T-helper 17 cell (primary cell): ENCODE data around the gene CAVIN1. TPM values are rescaled to one million over a fixed set of nuclear protein-coding genes. Genes with fewer than 3 reads are reported as not detected.
"Not testable (repeated sequence)": the region's sequence is repeated elsewhere in the genome, so short reads cannot be mapped to it uniquely, and the experiment has no call there.

Experiments used
- ATAC-seq: fragments of 150-1000 bp; cut with Tn5 transposase; 2 replicates; pipeline ENCODE4 v1.10.0; 2021; ENCODE audit warnings: mild to moderate bottlenecking, moderate library complexity
- DNase-seq, 3 donors: peaks; one replicate each; pipeline versions ENCODE4 v3.0.0 to v3.0.0-alpha.2; 2020 to 2021
- H3K9me3 ChIP-seq: one replicate; pipeline ENCODE4 v1.7.0; 2013; ENCODE audit warnings: low read length, mild to moderate bottlenecking; ENCODE audit not compliant: control insufficient read depth, poor library complexity, severe bottlenecking
- H3K27ac Mint-ChIP-seq: one replicate; pipeline ENCODE4 v1.8.0; 2022; ENCODE audit warnings: mild to moderate bottlenecking, moderate library complexity, mixed read lengths
- H3K27me3 Mint-ChIP-seq: one replicate; pipeline ENCODE4 v1.8.0; 2022; ENCODE audit warnings: mixed read lengths
- H3K36me3 Mint-ChIP-seq: one replicate; pipeline ENCODE4 v1.8.0; 2022; ENCODE audit warnings: low read depth, mixed read lengths
- H3K4me1 Mint-ChIP-seq: one replicate; pipeline ENCODE4 v1.8.0; 2022; ENCODE audit warnings: mild to moderate bottlenecking, mixed read lengths
- H3K4me3 Mint-ChIP-seq: one replicate; pipeline ENCODE4 v1.8.0; 2022; ENCODE audit warnings: mild to moderate bottlenecking, moderate library complexity, mixed read lengths
- total RNA-seq, 4 donors: library from RNA in 2 of 4; stranded (reverse) in 2 of 4; gene quantifications; one replicate each; pipeline ENCODE4 v1.2.3 and lab custom pipeline; 2022 to 2026

Gene CAVIN1
- total RNA-seq, 2 donors from 2014 or later, result 0.47 to 0.90 TPM

DNA sequence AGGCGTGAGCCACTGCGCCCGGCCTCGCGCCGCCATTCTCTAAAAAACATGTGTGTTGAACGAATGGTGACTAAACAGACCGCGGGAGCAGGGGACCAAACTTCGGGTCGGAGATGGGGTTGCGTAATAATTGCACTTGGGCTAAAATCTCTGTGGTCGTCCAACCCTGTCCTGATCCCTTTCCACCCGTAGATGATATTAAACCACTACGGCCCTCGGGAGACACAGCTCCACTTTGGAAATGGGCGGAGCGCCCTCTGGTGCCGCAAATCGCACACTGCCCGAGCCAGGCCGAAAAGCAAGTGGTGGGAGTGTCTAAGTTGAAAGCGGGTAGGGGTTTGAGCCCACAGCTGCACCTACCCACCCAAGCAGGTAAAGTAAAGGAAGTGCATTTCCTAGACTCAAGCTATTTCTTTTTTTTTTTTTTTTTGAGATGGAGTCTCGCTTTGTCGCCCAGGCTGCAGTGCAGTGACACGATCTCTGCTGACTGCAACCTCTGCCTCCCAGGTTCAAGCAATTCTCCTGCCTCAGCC, 17.0 kb downstream of the CAVIN1 start:
- Mint-ChIP-seq H3K27ac (no peak overlapping the region), H3K36me3 (peaks cover 2% of the 10 kb centered on the region), H3K4me3 (no peak overlapping the region), H3K27me3 (no peaks in the 10 kb centered on the region), H3K4me1 (peaks cover 15% of the 10 kb centered on the region)
- DNase-seq (peak; percentile 66 to 81 (median 71)), ATAC-seq (peak; percentile 80)
- H3K9me3 ChIP-seq, result no peaks in the 10 kb centered on the region

DNA sequence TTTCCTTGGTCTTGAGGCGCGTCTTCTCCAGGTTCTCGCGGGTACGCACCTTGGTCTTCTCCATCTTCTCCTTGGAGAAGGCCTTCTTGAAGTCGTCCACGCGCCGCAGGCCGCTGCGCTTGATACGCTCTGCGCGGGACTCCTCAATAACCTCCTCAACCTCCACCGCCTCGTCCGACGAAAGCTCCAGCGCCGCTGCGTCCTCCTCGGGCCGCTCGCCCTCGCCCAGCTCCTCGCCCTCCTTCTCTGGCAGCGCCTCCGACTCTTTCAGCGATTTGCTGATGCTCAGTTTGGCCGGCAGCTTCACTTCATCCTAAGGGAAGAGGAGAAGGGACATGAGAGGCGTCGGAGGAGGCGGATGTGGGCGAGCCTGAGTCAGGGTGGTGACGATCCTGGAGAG, 18.0 kb downstream of the CAVIN1 start:
- Mint-ChIP-seq H3K27me3 (no peaks in the 10 kb centered on the region), H3K27ac (no peak overlapping the region), H3K4me1 (peaks cover 20% of the 10 kb centered on the region), H3K4me3 (no peak overlapping the region), H3K36me3 (peaks cover under 1% of the 10 kb centered on the region)
- no peaks in the 10 kb centered on the region for H3K9me3 ChIP-seq
- ATAC-seq (no peak), DNase-seq (no peak)

DNA sequence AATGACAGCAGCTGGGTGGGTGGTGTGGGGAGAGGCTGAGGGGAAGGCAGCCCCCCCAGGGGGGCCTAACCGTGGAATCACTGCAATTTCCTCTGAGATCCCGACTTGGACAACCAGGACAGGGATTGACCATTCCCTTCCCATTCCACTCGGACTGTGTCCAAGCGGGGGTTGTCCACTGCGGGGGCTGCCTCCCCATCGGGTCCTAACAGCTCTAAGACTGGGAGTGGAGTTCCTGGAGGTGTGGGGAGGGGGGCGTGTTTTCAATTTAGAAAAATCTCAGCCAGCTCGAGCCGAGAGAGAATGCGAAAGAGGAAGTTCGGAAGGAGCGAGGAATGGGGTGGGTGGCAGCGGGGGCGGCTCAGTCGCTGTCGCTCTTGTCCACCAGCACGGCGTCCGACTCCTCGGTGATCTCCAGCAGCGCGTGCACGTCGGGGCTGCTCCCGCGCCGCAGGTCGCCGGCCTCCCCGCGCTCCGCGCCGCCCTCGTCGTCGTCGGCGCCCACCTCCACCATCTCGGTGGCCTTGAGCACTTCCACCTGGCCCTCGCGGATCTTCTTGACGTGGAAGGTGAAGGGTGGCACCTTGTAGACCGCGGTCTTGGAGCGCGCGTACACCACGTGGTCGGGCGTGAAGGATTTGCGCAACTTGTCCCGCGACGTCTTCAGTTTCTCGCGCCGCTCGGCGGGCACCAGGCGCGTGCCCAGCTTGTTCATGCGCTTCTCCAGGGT, 18.6 kb downstream of the CAVIN1 start:
- Mint-ChIP-seq H3K27ac (no peak overlapping the region), H3K4me1 (peaks cover 24% of the 10 kb centered on the region), H3K36me3 (no peaks in the 10 kb centered on the region), H3K27me3 (no peaks in the 10 kb centered on the region), H3K4me3 (no peak overlapping the region)
- no peak for DNase-seq
- H3K9me3 ChIP-seq, result no peaks in the 10 kb centered on the region
- ATAC-seq, result no peak

DNA sequence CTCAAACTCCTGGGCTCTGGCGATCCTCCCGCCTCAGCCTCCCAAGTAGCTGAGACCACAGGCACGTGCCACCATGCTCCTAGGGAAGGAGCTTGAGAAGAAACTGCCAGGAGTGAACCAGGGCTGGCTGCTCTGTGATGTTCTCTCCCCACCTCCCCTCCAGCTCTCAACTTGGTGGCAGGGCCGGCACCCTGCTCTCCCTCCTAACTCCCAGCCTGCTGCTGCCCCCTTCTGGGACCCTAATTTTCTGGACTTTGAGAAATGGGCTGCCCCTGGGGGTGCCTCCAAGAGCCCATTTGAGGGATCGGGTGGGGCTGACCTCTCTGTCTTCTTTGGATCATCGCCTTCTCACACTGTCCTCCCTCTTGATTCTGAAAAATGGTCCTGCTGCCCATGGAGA, 19.9 kb downstream of the CAVIN1 start:
- Mint-ChIP-seq H3K4me3 (no peak overlapping the region), H3K4me1 (peaks cover 27% of the 10 kb centered on the region), H3K36me3 (no peaks in the 10 kb centered on the region), H3K27ac (peak overlapping the region; percentile 43), H3K27me3 (no peaks in the 10 kb centered on the region)
- H3K9me3 ChIP-seq, result no peaks in the 10 kb centered on the region
- ATAC-seq (no peak), DNase-seq (no peak)

DNA sequence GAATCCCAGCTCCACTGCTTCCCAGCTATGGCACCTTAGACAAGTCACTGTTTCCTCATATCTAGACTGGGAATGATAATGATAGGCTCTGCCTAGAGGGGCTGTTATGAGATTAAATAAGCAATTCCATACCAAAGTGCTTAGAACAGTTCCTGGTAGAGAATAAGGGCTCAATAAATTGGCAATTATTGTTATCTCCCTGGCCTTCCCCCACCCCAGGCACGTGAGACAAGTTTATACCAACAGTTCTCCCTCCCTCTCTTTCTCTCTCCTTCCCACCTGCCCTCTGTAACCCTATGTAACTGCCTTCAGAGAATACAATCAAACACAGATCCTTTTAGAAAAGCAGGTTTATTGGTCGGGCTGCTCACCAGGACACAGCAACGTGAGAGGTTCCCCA, 20.9 kb downstream of the CAVIN1 start:
- H3K4me1 Mint-ChIP-seq, result peaks cover 21% of the 10 kb centered on the region
- ATAC-seq (no peak), DNase-seq (no peak)
- no peaks in the 10 kb centered on the region for H3K36me3 Mint-ChIP-seq
- peak overlapping the region; percentile 43 for H3K27ac Mint-ChIP-seq
- H3K27me3 Mint-ChIP-seq, result no peaks in the 10 kb centered on the region
- H3K9me3 ChIP-seq, result no peaks in the 10 kb centered on the region
- H3K4me3 Mint-ChIP-seq, result no peak overlapping the region

DNA sequence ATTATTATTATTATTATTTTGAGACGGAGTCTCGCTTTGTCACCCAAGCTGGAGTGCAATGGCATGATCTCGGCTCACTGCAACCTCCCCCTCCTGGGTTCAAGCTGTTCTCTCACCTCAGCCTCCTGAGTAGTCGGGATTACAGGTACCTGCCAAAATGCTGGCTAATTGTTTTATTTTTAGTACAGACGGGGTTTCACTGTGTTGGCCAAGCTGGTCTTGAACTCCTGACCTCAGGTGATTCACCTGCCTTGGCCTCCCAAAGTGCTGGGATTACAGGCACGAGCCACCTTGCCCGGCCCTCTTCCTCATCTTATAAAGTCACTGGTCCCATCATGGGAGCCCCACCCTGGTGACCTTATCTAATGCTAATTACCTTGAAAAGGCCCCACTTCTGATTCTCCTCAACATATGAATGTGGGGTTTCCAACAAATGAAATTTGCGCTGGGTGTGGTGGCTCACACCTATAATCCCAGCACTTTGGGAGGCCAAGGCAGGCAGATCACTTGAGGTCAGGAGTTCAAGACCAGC, 22.1 kb downstream of the CAVIN1 start:
- H3K27me3 Mint-ChIP-seq, H3K27ac Mint-ChIP-seq: not testable (repeated sequence)

DNA sequence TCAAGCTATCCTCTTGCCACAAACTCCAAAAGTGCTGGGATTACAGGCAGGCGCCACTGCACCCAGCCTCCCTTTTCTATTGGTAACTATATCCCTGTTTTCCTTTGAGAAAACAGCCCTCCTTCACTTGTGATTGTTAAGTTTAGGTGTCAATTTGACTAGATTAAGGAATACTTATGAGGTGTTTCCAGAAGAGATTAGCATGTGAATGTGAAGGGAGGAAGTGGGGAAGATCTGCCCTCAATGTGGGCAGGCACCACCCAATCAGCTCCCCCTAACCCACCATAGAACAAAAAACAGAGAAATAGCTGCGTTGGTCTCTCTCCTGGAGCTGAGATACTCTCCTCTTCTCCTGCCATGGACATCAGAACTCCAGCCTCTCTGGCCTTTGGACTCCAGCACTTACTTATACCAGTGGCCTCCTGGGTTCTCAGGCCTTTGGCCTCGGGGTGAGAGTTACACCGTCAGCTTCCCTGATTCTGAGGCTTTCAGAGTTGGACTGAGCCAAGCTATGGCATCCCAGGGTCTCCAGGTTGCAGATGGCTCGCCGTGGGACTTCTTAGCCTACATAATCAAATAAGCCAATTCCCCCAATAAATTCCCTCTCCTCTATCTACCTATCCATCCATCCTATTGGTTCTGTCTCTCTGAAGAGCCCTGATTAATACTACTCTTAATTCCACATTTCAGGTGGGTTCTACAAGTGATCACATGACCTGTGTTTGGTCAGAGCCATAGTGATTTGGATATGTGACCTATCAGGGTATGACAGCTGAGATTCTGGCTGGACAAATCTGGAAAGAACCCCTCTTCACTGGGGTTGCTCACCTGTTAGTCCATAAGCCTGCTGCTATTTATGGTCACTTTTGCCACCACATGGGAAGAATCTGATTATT, 22.9 kb downstream of the CAVIN1 start:
- H3K27me3 Mint-ChIP-seq, result no peaks in the 10 kb centered on the region
- no peaks in the 10 kb centered on the region for H3K9me3 ChIP-seq
- H3K4me1 Mint-ChIP-seq, result peaks cover 22% of the 10 kb centered on the region
- peak; percentile 35 for ATAC-seq
- peak overlapping the region; percentile 33 for H3K4me3 Mint-ChIP-seq
- no peaks in the 10 kb centered on the region for H3K36me3 Mint-ChIP-seq
- DNase-seq, result no peak
- H3K27ac Mint-ChIP-seq, result no peak overlapping the region

More for the DNA sequence above, 22.1 kb downstream of the CAVIN1 start:
- not testable (repeated sequence) for H3K36me3 Mint-ChIP-seq, ATAC-seq, H3K4me3 Mint-ChIP-seq, H3K9me3 ChIP-seq, DNase-seq
- H3K4me1 Mint-ChIP-seq, result peaks cover 22% of the 10 kb centered on the region

DNA sequence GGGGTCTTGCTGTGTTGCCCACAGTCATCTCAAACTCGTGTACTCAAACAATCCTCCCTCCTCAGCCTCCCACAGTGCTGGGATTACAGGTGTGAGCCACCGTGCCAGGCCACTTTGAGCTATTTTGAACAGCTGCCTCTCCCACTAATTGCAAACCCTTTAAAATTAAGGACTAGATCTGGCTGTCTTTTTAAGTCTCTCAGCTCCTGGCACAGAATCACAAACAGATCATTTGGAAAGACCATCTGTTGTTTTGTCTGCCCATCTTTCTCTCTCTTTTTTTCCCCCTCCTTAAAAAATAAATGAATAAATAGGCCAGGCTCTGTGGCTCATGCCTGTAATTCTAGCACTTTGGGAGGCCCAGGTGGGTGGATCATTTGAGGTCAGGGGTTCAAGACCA, 23.9 kb downstream of the CAVIN1 start:
- no peak overlapping the region for H3K27ac Mint-ChIP-seq
- no peak for ATAC-seq
- H3K27me3 Mint-ChIP-seq, result no peaks in the 10 kb centered on the region

DNA sequence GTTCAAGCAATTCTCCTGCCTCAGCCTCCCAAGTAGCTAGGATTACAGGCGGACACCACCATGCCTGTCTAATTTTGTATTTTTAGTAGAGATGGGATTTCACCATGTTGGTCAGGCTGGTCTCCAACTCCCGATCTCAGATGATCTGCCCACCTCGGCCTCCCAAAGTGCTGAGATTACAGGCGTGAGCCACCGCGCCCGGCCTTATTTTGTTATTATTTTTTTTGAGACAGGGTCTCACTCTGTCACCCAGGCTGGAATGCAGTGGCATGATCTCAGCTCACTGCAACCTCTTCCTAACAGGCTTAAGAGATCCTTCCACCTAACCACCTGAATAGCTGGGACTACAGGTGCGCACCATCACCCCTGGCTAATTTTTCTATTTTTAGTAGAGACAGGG, 27.5 kb downstream of the CAVIN1 start:
- H3K4me3 Mint-ChIP-seq, H3K27ac Mint-ChIP-seq, H3K36me3 Mint-ChIP-seq, H3K9me3 ChIP-seq, DNase-seq, ATAC-seq, H3K27me3 Mint-ChIP-seq: not testable (repeated sequence)
- peaks cover 18% of the 10 kb centered on the region for H3K4me1 Mint-ChIP-seq

More for the DNA sequence above, 23.9 kb downstream of the CAVIN1 start:
- H3K9me3 ChIP-seq, result no peaks in the 10 kb centered on the region
- Mint-ChIP-seq H3K4me1 (peaks cover 22% of the 10 kb centered on the region), H3K4me3 (no peak overlapping the region), H3K36me3 (no peaks in the 10 kb centered on the region)
- no peak for DNase-seq

DNA sequence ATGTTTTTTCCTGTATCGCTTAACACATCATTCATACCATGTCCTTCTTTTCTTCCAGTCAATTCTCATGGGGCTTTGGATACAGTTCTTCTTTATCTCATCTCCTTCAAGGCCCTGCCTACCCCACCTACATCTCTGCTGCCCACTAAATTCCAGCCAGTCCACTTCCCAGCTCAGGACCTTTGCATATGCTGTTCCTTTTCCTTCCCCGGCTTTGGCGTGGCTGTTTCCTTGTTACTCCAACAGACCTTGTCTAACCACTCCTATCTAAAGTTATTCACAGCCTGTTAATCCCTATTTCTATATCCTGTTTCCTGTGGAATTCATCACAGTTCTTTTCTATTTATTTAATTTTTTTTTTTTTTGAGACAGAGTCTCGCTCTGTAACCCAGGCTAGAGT, 28.2 kb downstream of the CAVIN1 start:
- Mint-ChIP-seq H3K4me1 (peaks cover 13% of the 10 kb centered on the region), H3K36me3 (no peaks in the 10 kb centered on the region), H3K4me3 (no peak overlapping the region), H3K27ac (no peak overlapping the region), H3K27me3 (no peaks in the 10 kb centered on the region)
- DNase-seq (no peak), ATAC-seq (no peak)
- no peaks in the 10 kb centered on the region for H3K9me3 ChIP-seq

DNA sequence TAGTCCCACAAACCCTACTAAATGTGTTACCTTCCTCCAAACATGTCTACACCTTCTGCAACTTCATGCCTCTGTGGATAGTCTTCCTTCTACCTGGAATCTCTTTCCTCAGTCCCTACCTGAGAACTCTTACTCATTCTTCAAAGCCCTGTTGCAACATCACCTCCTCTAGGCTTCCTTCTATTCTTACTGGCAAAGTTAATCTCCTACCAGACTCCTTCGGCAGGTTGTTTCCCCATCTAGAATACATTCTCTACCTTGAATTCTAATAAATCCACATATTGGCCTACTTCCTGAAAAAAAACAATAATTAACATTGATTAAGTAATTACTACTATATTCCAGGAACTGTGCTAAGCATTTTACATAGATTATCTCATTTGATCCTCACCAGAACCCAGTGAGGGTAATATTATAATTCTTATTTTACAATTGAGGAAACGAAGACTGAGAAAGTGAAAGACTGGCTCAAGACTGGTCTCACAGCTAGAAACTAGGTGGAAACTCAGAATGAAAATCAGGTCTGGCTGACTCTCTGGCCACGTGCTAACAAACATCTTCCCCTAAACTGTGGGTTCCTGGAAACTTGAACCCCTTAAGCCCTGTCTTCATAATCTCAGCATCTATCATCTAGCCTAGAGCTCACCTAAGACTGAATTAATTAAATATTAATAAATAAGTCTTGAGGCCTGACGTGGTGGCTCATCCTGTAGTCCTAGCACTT, 30.2 kb downstream of the CAVIN1 start:
- H3K36me3 Mint-ChIP-seq, result peaks cover 4% of the 10 kb centered on the region
- H3K9me3 ChIP-seq, result no peaks in the 10 kb centered on the region
- ATAC-seq (no peak), DNase-seq (no peak)
- peaks cover 22% of the 10 kb centered on the region for H3K4me1 Mint-ChIP-seq
- H3K4me3 Mint-ChIP-seq, result no peak overlapping the region
- no peaks in the 10 kb centered on the region for H3K27me3 Mint-ChIP-seq
- no peak overlapping the region for H3K27ac Mint-ChIP-seq

DNA sequence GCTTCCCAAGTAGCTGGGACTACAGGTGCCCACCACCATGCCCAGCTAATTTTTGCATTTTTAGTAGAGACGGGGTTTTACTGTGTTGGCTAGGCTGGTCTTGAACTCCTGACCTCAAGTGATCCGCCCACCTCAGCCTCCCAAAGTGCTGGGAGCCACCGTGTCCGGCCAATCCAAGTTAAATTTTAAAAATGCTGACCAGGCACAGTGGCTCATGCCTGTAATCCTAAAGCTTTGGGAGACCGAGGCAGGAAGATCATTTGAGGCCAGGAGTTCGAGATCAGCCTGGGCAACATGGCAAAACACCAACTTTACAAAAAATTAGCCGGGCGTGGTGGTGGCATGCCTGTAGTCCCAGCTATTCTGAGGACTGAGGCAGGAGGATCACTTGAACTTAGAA, 31.6 kb downstream of the CAVIN1 start:
- not testable (repeated sequence) for H3K27ac Mint-ChIP-seq, H3K9me3 ChIP-seq, DNase-seq, H3K36me3 Mint-ChIP-seq, H3K4me3 Mint-ChIP-seq, ATAC-seq, H3K27me3 Mint-ChIP-seq
- peaks cover 27% of the 10 kb centered on the region for H3K4me1 Mint-ChIP-seq

DNA sequence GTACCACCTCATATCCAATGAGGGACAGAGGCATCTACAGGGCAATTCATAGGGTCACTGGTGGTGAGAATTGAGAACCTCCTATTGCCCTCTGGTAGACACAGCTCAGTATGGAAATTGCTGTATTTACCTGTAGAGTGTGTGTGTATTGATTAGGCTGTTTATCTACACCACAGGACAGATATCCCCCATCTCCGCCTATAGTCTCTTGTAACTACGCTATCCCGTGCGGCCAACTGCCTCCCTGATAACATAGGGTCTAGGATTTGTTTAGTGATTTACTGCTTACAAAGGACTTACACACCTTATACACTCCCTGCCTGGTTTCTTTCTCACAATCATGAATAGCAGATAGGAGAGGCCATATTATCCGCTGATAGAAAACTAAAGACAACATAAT, 33.2 kb downstream of the CAVIN1 start:
- DNase-seq (no peak), ATAC-seq (no peak)
- H3K27me3 Mint-ChIP-seq, result no peaks in the 10 kb centered on the region
- peaks cover 7% of the 10 kb centered on the region for H3K36me3 Mint-ChIP-seq
- peak overlapping the region; percentile 99 for H3K27ac Mint-ChIP-seq
- no peaks in the 10 kb centered on the region for H3K9me3 ChIP-seq
- H3K4me1 Mint-ChIP-seq, result peaks cover 33% of the 10 kb centered on the region
- H3K4me3 Mint-ChIP-seq, result peak overlapping the region; percentile 97
